HEK293 (cell line): Measurements from ENCODE around the gene MBLAC1.

Experiments
- CTCF ChIA-PET: fragments of 350-600 bp; formaldehyde crosslinking; extraction: SDS; loops from one replicate; lab custom pipeline; 2021; ENCODE audit warnings: antibody characterized with exemption; lab: Yijun Ruan, JAX
- POLR2A ChIA-PET: fragments of 300-600 bp; formaldehyde crosslinking; extraction: SDS; loops from one replicate; lab custom pipeline; 2020; ENCODE audit warnings: antibody characterized with exemption, inconsistent platforms; lab: Yijun Ruan, JAX
- H3K27ac ChIP-seq: fragments of 200-500 bp; sonication (Bioruptor generic); 2 replicates; pipeline ENCODE4 v1.5.1; 2014; ENCODE audit warnings: low read depth, low read length, control low read depth, inconsistent platforms; ENCODE audit errors: extremely low read depth
- H3K36me3 ChIP-seq, 2 experiments: fragments of 200-500 bp in 1 of 2; sonication (Bioruptor generic) in 1 of 2; 1 replicate in 1 of 2; 2 replicates in 1 of 2; pipeline ENCODE4 v1.5.1; 2014 to 2017; ENCODE audit warnings: inconsistent platforms in 2 of 2, low read length in 2 of 2; ENCODE audit not compliant: control insufficient read depth in 2 of 2, insufficient read depth in 1 of 2
- H3K4me1 ChIP-seq: fragments of 200-500 bp; sonication (Bioruptor generic); 2 replicates; pipeline ENCODE4 v1.5.1; 2014; ENCODE audit warnings: mild to moderate bottlenecking, low read length, inconsistent platforms; ENCODE audit not compliant: control insufficient read depth, insufficient read depth
- H3K4me3 ChIP-seq: 2 replicates; pipeline ENCODE4 v1.5.1; 2011; ENCODE audit warnings: low read depth, mild to moderate bottlenecking, control low read depth, low read length, moderate library complexity
- H3K9me3 ChIP-seq: fragments of 200-500 bp; sonication (Bioruptor generic); 2 replicates; pipeline ENCODE4 v1.5.1; 2014; ENCODE audit warnings: low read depth, low read length, inconsistent platforms; ENCODE audit not compliant: control insufficient read depth, insufficient read depth
- BCL6B ChIP-seq: fragments of 450-650 bp; formaldehyde crosslinking; IDR thresholded peaks from 2 replicates; pipeline ENCODE4 v1.5.1; 2017; ENCODE audit warnings: missing biosample characterization, missing genetic modification characterization
- ELK4 ChIP-seq: IDR thresholded peaks from 2 replicates; pipeline ENCODE4 v1.6.1; 2011; ENCODE audit warnings: mild to moderate bottlenecking, low read depth, low read length, borderline replicate concordance
- GLI2 ChIP-seq: fragments of 450-650 bp; formaldehyde crosslinking; IDR thresholded peaks from 2 replicates; pipeline ENCODE4; 2017; ENCODE audit warnings: missing biosample characterization, missing genetic modification characterization, low read depth, borderline replicate concordance
- IKZF3 ChIP-seq: fragments of 450-650 bp; IDR thresholded peaks from 2 replicates; pipeline ENCODE4 v1.5.0; 2018; ENCODE audit warnings: missing biosample characterization, mild to moderate bottlenecking, missing genetic modification characterization, moderate library complexity
- KLF1 ChIP-seq: fragments of 450-650 bp; formaldehyde crosslinking; IDR thresholded peaks from 2 replicates; pipeline ENCODE4 v1.5.1; 2016; ENCODE audit warnings: missing biosample characterization, missing genetic modification characterization
- SCRT1 ChIP-seq: fragments of 450-650 bp; formaldehyde crosslinking; IDR thresholded peaks from 2 replicates; pipeline ENCODE4 v1.5.1; 2016; ENCODE audit warnings: missing biosample characterization, missing genetic modification characterization, borderline replicate concordance
- SCRT2 ChIP-seq: fragments of 450-650 bp; formaldehyde crosslinking; IDR thresholded peaks from 2 replicates; pipeline ENCODE4 v1.5.1; 2016; ENCODE audit warnings: missing biosample characterization, missing genetic modification characterization
- TCF7L2 ChIP-seq: IDR thresholded peaks from 2 replicates; pipeline ENCODE4 v1.6.1; 2011; ENCODE audit warnings: low read depth, mild to moderate bottlenecking, inconsistent platforms, low read length, moderate library complexity, borderline replicate concordance
- ZBTB10 ChIP-seq: fragments of 450-650 bp; formaldehyde crosslinking; IDR thresholded peaks from 2 replicates; pipeline ENCODE4 v1.5.1; 2016; ENCODE audit warnings: missing biosample characterization, missing genetic modification characterization
- ZBTB17 ChIP-seq: fragments of 450-650 bp; formaldehyde crosslinking; IDR thresholded peaks from 2 replicates; pipeline ENCODE4 v1.5.1; 2016; ENCODE audit warnings: missing biosample characterization, missing genetic modification characterization
- ZBTB21 ChIP-seq: fragments of 450-650 bp; formaldehyde crosslinking; IDR thresholded peaks from 2 replicates; pipeline ENCODE4 v1.5.1; 2017; ENCODE audit warnings: missing biosample characterization, missing genetic modification characterization
- ZFP37 ChIP-seq: fragments of 450-650 bp; formaldehyde crosslinking; IDR thresholded peaks from 2 replicates; pipeline ENCODE4 v1.5.1; 2016; ENCODE audit warnings: missing biosample characterization, missing genetic modification characterization
- ZFP69B ChIP-seq: fragments of 450-650 bp; formaldehyde crosslinking; IDR thresholded peaks from 2 replicates; pipeline ENCODE4 v1.5.1; 2016; ENCODE audit warnings: missing biosample characterization, missing genetic modification characterization
- ZNF10 ChIP-seq: fragments of 450-650 bp; formaldehyde crosslinking; IDR thresholded peaks from 2 replicates; pipeline ENCODE4 v1.5.1; 2017; ENCODE audit warnings: missing biosample characterization, missing genetic modification characterization
- ZNF132 ChIP-seq: fragments of 450-650 bp; formaldehyde crosslinking; IDR thresholded peaks from 2 replicates; pipeline ENCODE4 v1.5.1; 2017; ENCODE audit warnings: missing biosample characterization, missing genetic modification characterization, borderline replicate concordance
- ZNF175 ChIP-seq: fragments of 450-650 bp; formaldehyde crosslinking; IDR thresholded peaks from 2 replicates; pipeline ENCODE4 v1.5.1; 2016; ENCODE audit warnings: missing biosample characterization, missing genetic modification characterization
- ZNF2 ChIP-seq: fragments of 450-650 bp; formaldehyde crosslinking; IDR thresholded peaks from 2 replicates; pipeline ENCODE4 v1.5.1; 2016; ENCODE audit warnings: missing biosample characterization, missing genetic modification characterization
- ZNF311 ChIP-seq: fragments of 450-650 bp; formaldehyde crosslinking; IDR thresholded peaks from 2 replicates; pipeline ENCODE4 v1.5.1; 2017; ENCODE audit warnings: missing biosample characterization, missing genetic modification characterization, borderline replicate concordance
- ZNF366 ChIP-seq: fragments of 450-650 bp; formaldehyde crosslinking; conservative IDR thresholded peaks from 2 replicates; pipeline ENCODE4 v1.5.1; 2016; ENCODE audit warnings: missing biosample characterization, missing genetic modification characterization
- ZNF391 ChIP-seq: fragments of 450-650 bp; formaldehyde crosslinking; IDR thresholded peaks from 2 replicates; pipeline ENCODE4 v1.5.1; 2016; ENCODE audit warnings: low read depth, missing biosample characterization, missing genetic modification characterization, borderline replicate concordance
- ZNF394 ChIP-seq: fragments of 450-650 bp; formaldehyde crosslinking; IDR thresholded peaks from 2 replicates; pipeline ENCODE4 v1.5.1; 2016; ENCODE audit warnings: missing biosample characterization, missing genetic modification characterization, mild to moderate bottlenecking, moderate library complexity, borderline replicate concordance
- ZNF416 ChIP-seq: fragments of 450-650 bp; formaldehyde crosslinking; IDR thresholded peaks from 2 replicates; pipeline ENCODE4 v1.5.1; 2016; ENCODE audit warnings: missing biosample characterization, missing genetic modification characterization
- ZNF501 ChIP-seq: fragments of 450-650 bp; formaldehyde crosslinking; IDR thresholded peaks from 2 replicates; pipeline ENCODE4 v1.5.1; 2016; ENCODE audit warnings: missing biosample characterization, missing genetic modification characterization
- ZNF549 ChIP-seq: fragments of 450-650 bp; IDR thresholded peaks from 2 replicates; pipeline ENCODE4 v1.5.1; 2018; ENCODE audit warnings: missing biosample characterization, missing genetic modification characterization, mild to moderate bottlenecking, inconsistent platforms, moderate library complexity
- ZNF561 ChIP-seq: fragments of 450-650 bp; IDR thresholded peaks from 2 replicates; pipeline ENCODE4 v1.5.1; 2018; ENCODE audit warnings: missing biosample characterization, missing genetic modification characterization, borderline replicate concordance
- ZSCAN30 ChIP-seq: fragments of 450-650 bp; IDR thresholded peaks from 2 replicates; pipeline ENCODE4 v1.5.1; 2018; ENCODE audit warnings: missing biosample characterization, mild to moderate bottlenecking, missing genetic modification characterization, moderate library complexity
- TF ChIP-seq, protein P1 (sequence below): fragments of 450-650 bp; formaldehyde crosslinking; IDR thresholded peaks from 2 replicates; pipeline ENCODE4 v1.5.1; 2016; ENCODE audit warnings: missing biosample characterization, missing genetic modification characterization
- TF ChIP-seq, protein P2 (sequence below): fragments of 450-650 bp; formaldehyde crosslinking; IDR thresholded peaks from 2 replicates; pipeline ENCODE4 v1.5.1; 2016; ENCODE audit warnings: missing biosample characterization, missing genetic modification characterization
- TF ChIP-seq, protein P3 (sequence below): fragments of 450-650 bp; formaldehyde crosslinking; IDR thresholded peaks from 2 replicates; pipeline ENCODE4 v1.5.1; 2016; ENCODE audit warnings: missing biosample characterization, missing genetic modification characterization

The MBLAC1 gene

DNA sequence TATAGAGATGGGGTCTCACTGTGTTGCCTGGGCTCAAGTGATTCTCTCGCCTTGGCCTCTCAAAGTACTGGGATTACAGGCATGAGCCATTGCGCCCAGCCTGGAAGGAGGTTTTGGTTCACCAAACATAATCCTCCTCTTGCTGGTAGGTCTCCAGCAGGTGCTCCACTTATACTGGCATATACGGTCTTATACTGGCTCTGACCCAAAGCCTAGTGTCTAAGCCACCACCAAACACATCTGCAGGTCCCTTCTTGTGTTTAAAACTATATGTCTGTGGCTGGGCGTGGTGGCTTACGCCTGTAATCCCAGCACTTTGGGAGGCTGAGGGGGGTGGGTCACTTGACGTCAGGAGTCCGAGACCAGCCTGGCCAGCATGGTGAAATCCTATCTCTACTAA is 5.4 kb downstream of the MBLAC1 start (continued):
- TF ChIP-seq GLI2 (tag by site-specific recombination) (no peak), ELK4 (no peak)

DNA sequence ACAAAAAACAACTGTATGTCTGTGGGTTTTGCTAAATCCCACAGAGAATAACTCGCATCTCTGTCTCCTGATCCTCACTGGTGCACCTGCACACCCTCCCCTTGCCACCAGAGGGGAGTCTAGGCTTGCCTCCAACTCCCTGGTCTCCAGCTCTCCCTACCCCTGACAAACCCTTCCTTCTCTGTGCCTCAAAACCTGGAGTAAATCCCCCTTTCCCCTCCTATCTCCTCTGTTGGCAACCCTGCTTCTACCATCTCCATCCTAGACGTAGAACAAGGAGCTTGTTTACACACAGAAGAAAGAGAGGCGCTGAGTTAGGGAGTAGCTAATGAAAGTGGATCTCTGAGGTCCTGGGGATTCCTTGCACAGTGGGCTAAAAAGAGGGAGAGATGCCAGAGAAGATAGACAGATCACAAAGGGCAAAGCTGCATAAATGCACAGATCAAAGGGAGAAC is 6.0 kb downstream of the MBLAC1 start:
- Histone ChIP-seq H3K4me1 (no peaks in the 10 kb centered on the region), H3K9me3 (no peaks in the 10 kb centered on the region), H3K4me3 (no peak overlapping the region), H3K36me3 (no peaks in the 10 kb centered on the region), H3K27ac (no peak overlapping the region)
- ChIA-PET POLR2A (interaction anchor here (0.7 to 1.5 kb wide), 6 partner anchors 16 to 296 kb away, joined by 3 to 7 read pairs (median 4); partner anchors contain the start of genes AP4M1, LAMTOR4, MCM7 and ZCWPW1), CTCF (interaction anchor here (0.6 to 8.7 kb wide), 43 partner anchors 8 to 1731 kb away, joined by 3 to 119 read pairs (median 4); partner anchors contain the start of genes AP4M1, GAL3ST4, GPC2 and LAMTOR4)
- TF ChIP-seq SCRT2 (tag by site-specific recombination): no peak
- TF ChIP-seq, protein P1, sequence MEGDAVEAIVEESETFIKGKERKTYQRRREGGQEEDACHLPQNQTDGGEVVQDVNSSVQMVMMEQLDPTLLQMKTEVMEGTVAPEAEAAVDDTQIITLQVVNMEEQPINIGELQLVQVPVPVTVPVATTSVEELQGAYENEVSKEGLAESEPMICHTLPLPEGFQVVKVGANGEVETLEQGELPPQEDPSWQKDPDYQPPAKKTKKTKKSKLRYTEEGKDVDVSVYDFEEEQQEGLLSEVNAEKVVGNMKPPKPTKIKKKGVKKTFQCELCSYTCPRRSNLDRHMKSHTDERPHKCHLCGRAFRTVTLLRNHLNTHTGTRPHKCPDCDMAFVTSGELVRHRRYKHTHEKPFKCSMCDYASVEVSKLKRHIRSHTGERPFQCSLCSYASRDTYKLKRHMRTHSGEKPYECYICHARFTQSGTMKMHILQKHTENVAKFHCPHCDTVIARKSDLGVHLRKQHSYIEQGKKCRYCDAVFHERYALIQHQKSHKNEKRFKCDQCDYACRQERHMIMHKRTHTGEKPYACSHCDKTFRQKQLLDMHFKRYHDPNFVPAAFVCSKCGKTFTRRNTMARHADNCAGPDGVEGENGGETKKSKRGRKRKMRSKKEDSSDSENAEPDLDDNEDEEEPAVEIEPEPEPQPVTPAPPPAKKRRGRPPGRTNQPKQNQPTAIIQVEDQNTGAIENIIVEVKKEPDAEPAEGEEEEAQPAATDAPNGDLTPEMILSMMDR (tag by site-specific recombination): peak; percentile 94
- TF ChIP-seq ZNF416 (tag by site-specific recombination): no peak
- 0 out of 2 replicates have a peak, but pooled peaks have one; percentile 48 for TF ChIP-seq ZNF394 (tag by site-specific recombination)
- TF ChIP-seq BCL6B (tag by site-specific recombination): no peak
- no peak for TF ChIP-seq ZNF132 (tag by site-specific recombination)
- no peak for TF ChIP-seq TCF7L2
- 0 out of 2 replicates have a peak, but pooled peaks have one; percentile 25 for TF ChIP-seq KLF1 (tag by site-specific recombination)
- TF ChIP-seq ZFP69B (tag by site-specific recombination): 0 out of 2 replicates have a peak, but pooled peaks have one; percentile 20
- peak; percentile 77; the same call in 1 of the 2 replicates for TF ChIP-seq ZNF2 (tag by site-specific recombination)
- TF ChIP-seq, protein P2, sequence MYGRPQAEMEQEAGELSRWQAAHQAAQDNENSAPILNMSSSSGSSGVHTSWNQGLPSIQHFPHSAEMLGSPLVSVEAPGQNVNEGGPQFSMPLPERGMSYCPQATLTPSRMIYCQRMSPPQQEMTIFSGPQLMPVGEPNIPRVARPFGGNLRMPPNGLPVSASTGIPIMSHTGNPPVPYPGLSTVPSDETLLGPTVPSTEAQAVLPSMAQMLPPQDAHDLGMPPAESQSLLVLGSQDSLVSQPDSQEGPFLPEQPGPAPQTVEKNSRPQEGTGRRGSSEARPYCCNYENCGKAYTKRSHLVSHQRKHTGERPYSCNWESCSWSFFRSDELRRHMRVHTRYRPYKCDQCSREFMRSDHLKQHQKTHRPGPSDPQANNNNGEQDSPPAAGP: peak; percentile 55; the same call in 1 of the 2 replicates
- no peak for TF ChIP-seq ZNF10
- peak; percentile 16; the same call in 1 of the 2 replicates for TF ChIP-seq ZSCAN30 (tag by site-specific recombination)
- peak; percentile 75 for TF ChIP-seq ZFP37 (tag by site-specific recombination)
- peak; percentile 83 for TF ChIP-seq ZNF366
- no peak for TF ChIP-seq ZBTB10
- TF ChIP-seq ZNF311 (tag by site-specific recombination): no peak
- peak; percentile 52 for TF ChIP-seq IKZF3 (tag by site-specific recombination)
- TF ChIP-seq ZNF391 (tag by site-specific recombination): peak; percentile 76; the same call in 1 of the 2 replicates
- no peak for TF ChIP-seq ZBTB21 (tag by site-specific recombination)
- TF ChIP-seq ZNF561: no peak
- TF ChIP-seq ZNF549 (tag by site-specific recombination): no peak
- TF ChIP-seq, protein P3, sequence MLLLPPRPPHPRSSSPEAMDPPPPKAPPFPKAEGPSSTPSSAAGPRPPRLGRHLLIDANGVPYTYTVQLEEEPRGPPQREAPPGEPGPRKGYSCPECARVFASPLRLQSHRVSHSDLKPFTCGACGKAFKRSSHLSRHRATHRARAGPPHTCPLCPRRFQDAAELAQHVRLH (tag by site-specific recombination): peak; percentile 84; the same call in 1 of the 2 replicates
- TF ChIP-seq SCRT1 (tag by site-specific recombination): no peak
- TF ChIP-seq ZNF175 (tag by site-specific recombination): no peak
- TF ChIP-seq ZNF501 (tag by site-specific recombination): peak; percentile 73
- peak; percentile 90 for TF ChIP-seq ZBTB17 (tag by site-specific recombination)
